Measurements from ENCODE around the gene FOXN3. TPM values are rescaled to one million over a fixed set of nuclear protein-coding genes. Genes with fewer than 3 reads are reported as not detected.
"Not testable (repeated sequence)": the region's sequence is repeated elsewhere in the genome, so short reads cannot be mapped to it uniquely, and the experiment has no call there.

The FOXN3 gene
- total RNA-seq, 2 donors from 2014 or later, result 75.3 to 104 TPM

GRCh38 chr14:89221109-89221810 lies 195.8 kb downstream of the FOXN3 start:
- ATAC-seq, result peak; percentile 88 to 91
- Mint-ChIP-seq H3K36me3 (peaks cover 6 to 13% of the 10 kb centered on the region in 2 donors), H3K27ac (peak overlapping the region in 1 of 2 donors; percentile 39), H3K9me3 (peaks cover 0 to 4% of the 10 kb centered on the region in 2 donors)
- DNase-seq (ENCODE audit: low spot score in 2 of 2), result no peak

DNA sequence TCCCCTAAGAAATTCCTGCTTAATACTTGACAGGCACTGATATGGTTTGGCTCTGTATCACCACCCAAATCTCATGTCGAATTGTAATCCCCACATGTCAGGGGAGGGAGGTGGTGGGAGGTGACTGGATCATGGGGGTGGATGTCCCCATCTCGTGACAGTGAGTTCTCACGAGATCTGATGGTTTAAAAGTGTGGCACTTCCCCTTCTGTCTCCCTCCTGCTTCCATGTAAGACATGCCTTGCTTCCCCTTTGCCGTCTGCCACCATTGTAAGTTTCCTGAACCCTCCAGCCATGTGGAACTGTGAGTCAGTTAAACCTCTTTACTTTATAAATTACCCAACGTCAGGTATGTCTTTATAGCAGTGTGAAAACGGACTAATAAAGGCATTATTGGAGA lies 198.0 kb downstream of the FOXN3 start:
- no peak for ATAC-seq
- H3K27ac Mint-ChIP-seq, result peak overlapping the region in 1 of 2 donors; percentile 48
- DNase-seq (ENCODE audit: low spot score in 2 of 2), result no peak
- peaks cover 0 to 4% of the 10 kb centered on the region in 2 donors for H3K9me3 Mint-ChIP-seq
- H3K36me3 Mint-ChIP-seq, result peaks cover 6 to 21% of the 10 kb centered on the region in 2 donors

- no peak overlapping the region for H3K27ac Mint-ChIP-seq
- H3K36me3 Mint-ChIP-seq, result peaks cover 6 to 23% of the 10 kb centered on the region in 2 donors
- peaks cover 0 to 4% of the 10 kb centered on the region in 2 donors for H3K9me3 Mint-ChIP-seq
- no peak for ATAC-seq
- no peak for DNase-seq (ENCODE audit: low spot score in 2 of 2)
Observed at GRCh38 chr14:89217891-89218290, 199.1 kb downstream of the FOXN3 start.

DNA sequence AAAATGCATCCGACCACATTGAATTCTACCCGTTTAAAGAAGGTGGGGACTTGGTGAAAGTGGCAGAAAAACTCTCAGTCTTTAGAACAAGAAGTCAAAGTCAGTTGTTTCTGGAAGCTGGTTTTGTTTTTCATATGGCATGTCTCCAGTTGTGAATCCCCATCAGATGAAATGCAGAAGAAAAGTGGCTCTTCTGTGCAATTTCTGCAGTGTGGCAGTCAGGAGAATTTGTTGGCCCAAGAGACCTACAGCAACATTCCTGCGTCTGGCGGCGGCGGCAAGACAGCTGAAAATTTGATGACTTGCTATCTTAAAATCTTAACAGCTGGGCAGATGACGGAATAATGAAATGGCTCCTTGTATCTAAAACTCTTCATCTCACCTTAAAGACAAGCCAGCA lies 201.5 kb downstream of the FOXN3 start:
- Mint-ChIP-seq H3K9me3 (peaks cover 0 to 4% of the 10 kb centered on the region in 2 donors), H3K36me3 (peaks cover 5 to 21% of the 10 kb centered on the region in 2 donors), H3K27ac (no peak overlapping the region)
- ATAC-seq (no peak), DNase-seq (ENCODE audit: low spot score in 2 of 2) (no peak)

- no peak for DNase-seq (ENCODE audit: low spot score in 2 of 2)
- no peak overlapping the region for H3K27ac Mint-ChIP-seq
- ATAC-seq, result no peak
- peaks cover 0 to 4% of the 10 kb centered on the region in 2 donors for H3K9me3 Mint-ChIP-seq
- H3K36me3 Mint-ChIP-seq, result peaks cover under 1 to 21% of the 10 kb centered on the region in 2 donors
Observed at GRCh38 chr14:89215114-89215513, 201.9 kb downstream of the FOXN3 start.

GRCh38 chr14:89214221-89214965 lies 202.6 kb downstream of the FOXN3 start:
- no peak for ATAC-seq
- Mint-ChIP-seq H3K36me3 (peaks cover 0 to 21% of the 10 kb centered on the region in 2 donors), H3K27ac (no peak overlapping the region), H3K9me3 (peaks cover 0 to 4% of the 10 kb centered on the region in 2 donors)
- DNase-seq (ENCODE audit: low spot score in 2 of 2), result no peak

- no peak for DNase-seq (ENCODE audit: low spot score in 2 of 2)
- Mint-ChIP-seq H3K36me3 (peaks cover 0 to 21% of the 10 kb centered on the region in 2 donors), H3K9me3 (no peaks in the 10 kb centered on the region), H3K27ac (no peak overlapping the region)
- ATAC-seq, result no peak
Observed at GRCh38 chr14:89212386-89213235, 204.4 kb downstream of the FOXN3 start.

DNA sequence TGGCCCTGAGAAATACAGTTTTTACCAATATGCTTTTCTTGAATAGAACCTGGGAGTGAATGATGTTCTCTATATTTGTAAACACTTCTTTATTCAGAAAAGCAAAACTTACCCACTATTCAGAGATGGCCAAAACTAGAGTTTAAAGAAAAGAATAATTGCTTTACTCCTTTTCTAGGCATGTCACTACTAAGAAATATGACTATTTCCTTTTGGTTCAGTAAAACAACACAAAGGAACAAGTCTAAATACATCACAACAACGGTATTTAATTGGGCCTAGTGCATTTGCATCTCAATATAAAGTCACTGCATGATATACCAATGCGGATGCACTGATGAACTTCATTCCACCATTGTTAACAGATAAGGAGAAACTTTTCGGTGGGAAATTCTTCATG lies 207.5 kb downstream of the FOXN3 start:
- no peak overlapping the region for H3K27ac Mint-ChIP-seq
- peaks cover 15 to 25% of the 10 kb centered on the region in 2 donors for H3K36me3 Mint-ChIP-seq
- ATAC-seq (no peak), DNase-seq (ENCODE audit: low spot score in 2 of 2) (no peak)
- peaks cover 0 to 5% of the 10 kb centered on the region in 2 donors for H3K9me3 Mint-ChIP-seq

DNA sequence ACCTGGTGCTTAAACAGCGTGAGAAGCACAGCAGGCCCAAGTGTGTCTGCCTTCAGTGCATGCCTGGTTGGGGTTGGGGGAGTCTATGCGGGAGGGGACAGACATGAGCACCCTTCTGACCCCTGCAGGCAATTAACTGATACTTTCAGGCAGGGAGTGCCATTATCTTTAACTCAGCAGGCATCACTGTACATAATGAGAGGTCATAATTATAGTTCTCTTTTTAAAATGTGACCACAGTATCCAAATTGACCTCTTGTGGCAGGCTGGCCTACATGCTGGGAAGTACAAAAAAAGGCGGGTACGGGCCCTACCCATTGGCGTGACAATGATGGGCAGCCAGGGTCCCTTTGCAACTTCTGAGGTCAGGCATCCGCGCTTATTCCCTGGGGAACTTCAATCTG lies 209.1 kb downstream of the FOXN3 start:
- DNase-seq (ENCODE audit: low spot score in 2 of 2) (no peak), ATAC-seq (no peak)
- no peak overlapping the region for H3K27ac Mint-ChIP-seq
- H3K36me3 Mint-ChIP-seq, result peaks cover 15 to 18% of the 10 kb centered on the region in 2 donors
- peaks cover 0 to 5% of the 10 kb centered on the region in 2 donors for H3K9me3 Mint-ChIP-seq

- Mint-ChIP-seq H3K36me3 (peaks cover 15 to 22% of the 10 kb centered on the region in 2 donors), H3K9me3 (peaks cover 0 to 9% of the 10 kb centered on the region in 2 donors), H3K27ac (peak overlapping the region in 1 of 2 donors; percentile 10)
- ATAC-seq, result no peak
- no peak for DNase-seq (ENCODE audit: low spot score in 2 of 2)
Observed at GRCh38 chr14:89206389-89207031, 210.5 kb downstream of the FOXN3 start.

DNA sequence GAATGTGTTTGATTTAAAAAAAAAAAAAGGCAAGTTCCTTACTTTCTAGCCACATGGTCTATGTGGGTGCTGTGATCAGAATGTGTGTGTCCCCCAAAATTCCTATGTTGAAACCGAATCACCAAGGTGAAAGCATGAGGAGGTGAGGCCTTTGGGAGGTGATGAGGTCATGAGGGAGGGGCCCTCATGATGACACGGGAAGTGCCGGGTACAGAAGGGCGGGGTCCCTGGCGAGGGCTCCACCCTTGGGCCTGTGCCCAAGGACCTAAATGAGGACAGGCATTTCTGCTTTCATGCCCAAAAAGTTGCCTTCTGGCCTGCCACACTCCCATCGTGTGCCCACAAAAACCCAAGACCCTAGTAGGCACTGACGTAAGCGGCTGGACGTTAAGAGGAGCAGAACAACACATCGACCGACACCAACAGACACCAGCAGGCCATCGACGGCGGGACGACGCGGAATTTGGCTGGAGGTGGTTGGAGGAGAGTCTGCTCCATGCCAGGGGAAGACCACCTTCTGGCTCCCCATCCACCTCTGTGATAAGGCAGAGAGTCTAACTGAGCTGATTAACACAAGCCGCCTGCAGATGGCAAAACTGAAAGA lies 211.8 kb downstream of the FOXN3 start:
- Mint-ChIP-seq H3K9me3 (peaks cover 0 to 9% of the 10 kb centered on the region in 2 donors), H3K36me3 (peaks cover 15 to 31% of the 10 kb centered on the region in 2 donors), H3K27ac (peak overlapping the region; percentile 21 to 77)
- ATAC-seq, result no peak
- no peak for DNase-seq (ENCODE audit: low spot score in 2 of 2)

- ATAC-seq (peak in 1 of 2 donors; percentile 33), DNase-seq (ENCODE audit: low spot score in 2 of 2) (no peak)
- H3K36me3 Mint-ChIP-seq, result peaks cover 28 to 42% of the 10 kb centered on the region in 2 donors
Observed at GRCh38 chr14:89202413-89203190, 214.4 kb downstream of the FOXN3 start.

GRCh38 chr14:89201645-89202044 lies 215.4 kb downstream of the FOXN3 start:
- ATAC-seq, result peak in 1 of 2 donors; percentile 43
- H3K27ac Mint-ChIP-seq, result peak overlapping the region in 1 of 2 donors; percentile 53

More at GRCh38 chr14:89202413-89203190, 214.4 kb downstream of the FOXN3 start:
- Mint-ChIP-seq H3K27ac (peak overlapping the region in 1 of 2 donors; percentile 53), H3K9me3 (peaks cover 0 to 17% of the 10 kb centered on the region in 2 donors)

DNA sequence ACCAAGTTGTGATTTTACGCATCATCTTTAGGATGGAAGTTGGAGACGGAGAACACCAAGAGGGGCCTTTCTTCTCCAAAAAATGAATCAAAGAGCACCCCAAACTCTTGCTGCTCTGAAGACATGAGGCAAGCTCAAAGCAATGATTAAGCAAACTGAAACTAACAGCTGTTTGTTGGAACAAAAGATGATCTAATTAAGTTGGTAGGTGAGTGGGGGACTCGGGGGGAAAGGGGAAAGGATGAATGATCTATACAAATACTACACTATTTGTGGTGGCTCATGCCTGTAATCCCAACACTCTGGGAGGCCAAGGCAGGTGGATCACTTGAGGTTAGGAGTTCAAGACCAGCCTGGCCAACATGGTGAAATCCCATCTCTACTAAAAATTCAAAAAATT lies 217.7 kb downstream of the FOXN3 start:
- Mint-ChIP-seq H3K9me3 (peaks cover 5 to 16% of the 10 kb centered on the region in 2 donors), H3K36me3 (peaks cover 22 to 56% of the 10 kb centered on the region in 2 donors), H3K27ac (peak overlapping the region; percentile 38 to 44)
- not testable (repeated sequence) for DNase-seq (ENCODE audit: low spot score in 2 of 2)
- peak; percentile 66 to 71 for ATAC-seq

More at GRCh38 chr14:89201645-89202044, 215.4 kb downstream of the FOXN3 start:
- Mint-ChIP-seq H3K9me3 (peaks cover 4 to 21% of the 10 kb centered on the region in 2 donors), H3K36me3 (peaks cover 33 to 47% of the 10 kb centered on the region in 2 donors)
- no peak for DNase-seq (ENCODE audit: low spot score in 2 of 2)

Measured in activated naive CD4-positive, alpha-beta T cell treated with anti-CD3 and anti-CD28 coated beads, Interleukin-2, amount 50 U/mL, for 72 hours (primary cell).